B cell (primary cell): ENCODE results near the gene SCN8A. TPM values are rescaled to one million over a fixed set of nuclear protein-coding genes. Genes with fewer than 3 reads are reported as not detected.

Experiments
- ATAC-seq: fragments of 200-7000 bp; cut with Tn5 transposase; one replicate; pipeline ENCODE4 v1.10.0; 2021; ENCODE audit warnings: low read depth, mild to moderate bottlenecking, moderate number of reproducible peaks, moderate library complexity
- CTCF ChIA-PET: fragments of 350-600 bp; sonication (Branson Sonifier 250); formaldehyde crosslinking; loops from one replicate; lab custom pipeline; 2021; ENCODE audit warnings: antibody characterized with exemption, inconsistent platforms; lab: Charles Lee
- POLR2A ChIA-PET: fragments of 350-600 bp; sonication (Branson Sonifier 250); formaldehyde crosslinking; loops from one replicate; lab custom pipeline; 2021; ENCODE audit warnings: antibody characterized with exemption; lab: Charles Lee
- DNase-seq: peaks from one replicate; pipeline ENCODE4 v3.0.0; 2013
- H2AFZ ChIP-seq: 2 replicates; pipeline ENCODE4 v1.6.1; 2012; ENCODE audit warnings: mild to moderate bottlenecking, low read depth, low read length; ENCODE audit not compliant: insufficient read depth, poor library complexity, severe bottlenecking
- H3K27ac ChIP-seq, 2 donors: 1 replicate in 1 of 2; 2 replicates in 1 of 2; pipeline ENCODE4 v1.5.1; 2012 to 2013; ENCODE audit warnings: low read length in 2 of 2, mild to moderate bottlenecking in 2 of 2, moderate library complexity in 1 of 2
- H3K27me3 ChIP-seq, 4 experiments: fragments of 200-600 bp in 1 of 4; sonication (generic) in 1 of 4; replicated peaks in 1 of 4; 1 replicate in 2 of 4; 2 replicates in 2 of 4; pipeline versions ENCODE4 v1.6.1 to v1.7.0; 2013 to 2016; ENCODE audit warnings: low read length in 3 of 4, mild to moderate bottlenecking in 2 of 4, mixed read lengths in 1 of 4, moderate library complexity in 1 of 4; ENCODE audit not compliant: insufficient read depth in 4 of 4, control insufficient read depth in 3 of 4; ENCODE audit errors: control extremely low read depth in 1 of 4
- H3K36me3 ChIP-seq, 2 experiments: replicated peaks in 1 of 2; 1 replicate in 1 of 2; 2 replicates in 1 of 2; pipeline versions ENCODE4 v1.6.1 to v1.7.1; 2013; ENCODE audit warnings: low read length in 1 of 2; ENCODE audit not compliant: insufficient read depth in 2 of 2, control insufficient read depth in 1 of 2; ENCODE audit errors: control extremely low read depth in 1 of 2, extremely low read depth in 1 of 2
- H3K4me1 ChIP-seq, 2 donors: fragments of 200-600 bp in 1 of 2; sonication (generic) in 1 of 2; 1 replicate in 1 of 2; 2 replicates in 1 of 2; pipeline versions ENCODE4 v1.5.1 to v1.6.1; 2013 to 2017; ENCODE audit warnings: low read length in 2 of 2; ENCODE audit not compliant: control insufficient read depth in 2 of 2, insufficient read depth in 2 of 2
- H3K4me2 ChIP-seq: replicated peaks from 2 replicates; pipeline ENCODE3; 2012; ENCODE audit warnings: mild to moderate bottlenecking, low read depth, low read length; ENCODE audit not compliant: poor library complexity, severe bottlenecking
- H3K4me3 ChIP-seq, 5 experiments: fragments of 200-600 bp in 1 of 5; sonication (generic) in 1 of 5; 1 replicate in 3 of 5; 2 replicates in 2 of 5; pipeline versions ENCODE4 v1.5.1 to v1.7.0; 2011 to 2016; ENCODE audit warnings: low read length in 4 of 5, mild to moderate bottlenecking in 4 of 5, low read depth in 2 of 5, control low read depth in 1 of 5, moderate library complexity in 1 of 5; ENCODE audit not compliant: insufficient read depth in 1 of 5; ENCODE audit errors: control extremely low read depth in 1 of 5, extremely low read depth in 1 of 5
- H3K79me2 ChIP-seq: fragments of 200-600 bp; sonication (generic); one replicate; pipeline ENCODE4 v1.6.0; 2016; ENCODE audit warnings: low read length; ENCODE audit not compliant: control insufficient read depth, insufficient read depth
- H3K9ac ChIP-seq: fragments of 200-600 bp; sonication (generic); 2 replicates; pipeline ENCODE4 v1.6.1; 2017; ENCODE audit warnings: mild to moderate bottlenecking, low read length, moderate library complexity
- H3K9me3 ChIP-seq, 3 donors: one replicate each; pipeline versions ENCODE4 v1.6.1 to v1.7.1; 2013; ENCODE audit warnings: low read length in 2 of 3; ENCODE audit not compliant: control insufficient read depth in 2 of 3, insufficient read depth in 1 of 3; ENCODE audit errors: control extremely low read depth in 1 of 3
- H4K20me1 ChIP-seq: 2 replicates; pipeline ENCODE4 v1.6.0; 2012; ENCODE audit warnings: mild to moderate bottlenecking, low read length; ENCODE audit not compliant: insufficient read depth, control insufficient read depth, poor library complexity, severe bottlenecking
- H3K27ac Mint-ChIP-seq: one replicate; pipeline ENCODE4 v1.8.0; 2021; ENCODE audit warnings: mixed read lengths
- H3K27me3 Mint-ChIP-seq: one replicate; pipeline ENCODE4 v1.8.0; 2021; ENCODE audit warnings: mixed read lengths
- H3K4me1 Mint-ChIP-seq: one replicate; pipeline ENCODE4 v1.8.0; 2021; ENCODE audit warnings: mixed read lengths
- H3K4me3 Mint-ChIP-seq: one replicate; pipeline ENCODE4 v1.8.0; 2021; ENCODE audit warnings: mixed read lengths
- H3K9me3 Mint-ChIP-seq: one replicate; pipeline ENCODE4 v1.8.0; 2022; ENCODE audit warnings: mixed read lengths; ENCODE audit not compliant: insufficient read depth
- EZH2 ChIP-seq: IDR thresholded peaks from 2 replicates; pipeline ENCODE4 v1.6.1; 2012; ENCODE audit warnings: borderline replicate concordance, low read depth, mild to moderate bottlenecking, moderate library complexity, low read length; ENCODE audit not compliant: insufficient read depth, poor library complexity, severe bottlenecking
- WGBS: methylation state at CpG from one replicate; pipeline ENCODE4 v1.1.5; 2013; ENCODE audit warnings: missing lambda C conversion rate; ENCODE audit not compliant: insufficient coverage; 5-methylcytosine and 5-hydroxymethylcytosine counted together
- intact Hi-C: fragments of 100-400 bp; cut with micrococcal nuclease; formaldehyde crosslinking; loops from one replicate; pipeline ENCODE4 v1.10.0; 2022
- polyA plus RNA-seq: library from polyadenylated mRNA; depleted of rRNA; stranded (reverse); fragments of >200 nt; gene quantifications from 2 replicates; pipeline ENCODE4 v1.2.3, GENCODE V29; 2012
- total RNA-seq, 2 donors: library from RNA; stranded (reverse); fragments of 120-200 nt in 1 of 2; gene quantifications; 1 replicate in 1 of 2; 2 replicates in 1 of 2; pipeline versions ENCODE4 v1.2.3 to v1.2.4, GENCODE V29; 2013 to 2022
- TF ChIP-seq, protein P1 (sequence below): fragments of 200-600 bp; IDR thresholded peaks from one replicate; pipeline ENCODE4 v1.8.0; 2022; ENCODE audit warnings: antibody characterized with exemption, mild to moderate bottlenecking

The SCN8A gene
- total and polyA plus RNA-seq, 2 donors (not counting 1 experiment from before 2014, with no cell fraction given): 0.78 to 1.0 TPM

DNA sequence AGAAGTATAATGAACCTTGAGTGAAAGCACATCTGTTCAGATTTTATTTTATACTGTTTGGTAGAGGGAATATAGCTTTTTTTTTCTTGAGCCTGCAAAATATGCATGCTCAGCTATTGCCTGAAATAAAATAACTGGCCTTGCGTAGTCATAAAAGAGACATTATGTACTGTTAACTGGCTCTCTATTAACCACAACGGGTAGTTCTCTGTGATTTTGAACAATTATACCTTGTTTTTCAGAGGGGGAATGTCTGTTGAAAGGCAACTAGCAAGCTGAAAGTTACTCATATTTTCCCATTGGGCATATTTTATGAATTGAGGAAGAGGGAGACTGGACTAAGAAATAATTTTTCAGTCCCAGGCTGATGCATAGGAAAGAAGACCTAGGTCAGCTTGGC, 194.9 kb downstream of the SCN8A start:
- H3K9ac ChIP-seq: no peak overlapping the region
- POLR2A ChIA-PET: no interaction called here
- H3K9me3 ChIP-seq: no peaks in the 10 kb centered on the region
- no peaks in the 10 kb centered on the region for H3K36me3 ChIP-seq
- H4K20me1 ChIP-seq: no peaks in the 10 kb centered on the region
- DNase-seq (no peak), ATAC-seq (no peak)
- TF ChIP-seq, protein P1, sequence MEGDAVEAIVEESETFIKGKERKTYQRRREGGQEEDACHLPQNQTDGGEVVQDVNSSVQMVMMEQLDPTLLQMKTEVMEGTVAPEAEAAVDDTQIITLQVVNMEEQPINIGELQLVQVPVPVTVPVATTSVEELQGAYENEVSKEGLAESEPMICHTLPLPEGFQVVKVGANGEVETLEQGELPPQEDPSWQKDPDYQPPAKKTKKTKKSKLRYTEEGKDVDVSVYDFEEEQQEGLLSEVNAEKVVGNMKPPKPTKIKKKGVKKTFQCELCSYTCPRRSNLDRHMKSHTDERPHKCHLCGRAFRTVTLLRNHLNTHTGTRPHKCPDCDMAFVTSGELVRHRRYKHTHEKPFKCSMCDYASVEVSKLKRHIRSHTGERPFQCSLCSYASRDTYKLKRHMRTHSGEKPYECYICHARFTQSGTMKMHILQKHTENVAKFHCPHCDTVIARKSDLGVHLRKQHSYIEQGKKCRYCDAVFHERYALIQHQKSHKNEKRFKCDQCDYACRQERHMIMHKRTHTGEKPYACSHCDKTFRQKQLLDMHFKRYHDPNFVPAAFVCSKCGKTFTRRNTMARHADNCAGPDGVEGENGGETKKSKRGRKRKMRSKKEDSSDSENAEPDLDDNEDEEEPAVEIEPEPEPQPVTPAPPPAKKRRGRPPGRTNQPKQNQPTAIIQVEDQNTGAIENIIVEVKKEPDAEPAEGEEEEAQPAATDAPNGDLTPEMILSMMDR: no peak
- TF ChIP-seq EZH2: no peak
- no CpG with 5 or more reads among the region's 2 CpGs for WGBS
- H3K27me3 ChIP-seq: no peaks in the 10 kb centered on the region
- Mint-ChIP-seq H3K27ac (no peak overlapping the region), H3K9me3 (no peaks in the 10 kb centered on the region), H3K4me3 (no peak overlapping the region), H3K4me1 (no peaks in the 10 kb centered on the region), H3K27me3 (peaks cover 4% of the 10 kb centered on the region)
- no peak overlapping the region for H3K4me3 ChIP-seq
- CTCF ChIA-PET: no interaction called here
- H3K4me1 ChIP-seq: no peaks in the 10 kb centered on the region
- no peaks in the 10 kb centered on the region for H3K79me2 ChIP-seq
- no peak overlapping the region for H3K4me2 ChIP-seq
- no peak overlapping the region for H2AFZ ChIP-seq
- no peak overlapping the region for H3K27ac ChIP-seq
- intact Hi-C loops: no loop called here

DNA sequence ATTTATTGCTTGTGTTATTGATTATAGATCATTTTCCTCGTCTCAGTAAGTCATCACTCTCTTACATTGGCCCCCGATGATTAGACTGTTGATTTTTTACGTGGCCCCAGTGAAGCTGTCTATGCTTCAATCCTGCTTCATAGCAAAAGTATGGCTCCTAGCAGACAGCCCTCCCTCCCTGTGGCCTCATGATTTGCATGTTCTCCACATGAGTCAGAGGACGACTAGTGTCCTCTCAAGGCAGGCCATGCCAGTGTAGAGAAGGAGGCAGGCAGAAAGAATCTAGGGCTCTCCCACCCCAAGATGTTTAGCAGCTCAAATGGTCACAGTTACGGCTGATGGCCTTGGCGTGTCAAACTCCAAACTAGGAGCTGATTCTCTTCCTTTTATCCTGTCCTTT, 197.8 kb downstream of the SCN8A start:
- no peaks in the 10 kb centered on the region for H3K27me3 ChIP-seq
- 73% methylated on average over 3 of the region's 6 CpGs for WGBS
- Mint-ChIP-seq H3K9me3 (no peaks in the 10 kb centered on the region), H3K4me3 (no peak overlapping the region), H3K4me1 (no peaks in the 10 kb centered on the region), H3K27me3 (no peaks in the 10 kb centered on the region), H3K27ac (no peak overlapping the region)
- CTCF ChIA-PET: interaction anchor here (0.6 kb wide), 1 partner anchor 67 kb away, joined by 3 read pairs; no protein-coding TSS in a partner anchor
- TF ChIP-seq EZH2: no peak
- TF ChIP-seq, protein P1: no peak
- no peak overlapping the region for H3K9ac ChIP-seq
- ATAC-seq (no peak), DNase-seq (no peak)
- H4K20me1 ChIP-seq: no peaks in the 10 kb centered on the region
- intact Hi-C loops: no loop called here
- POLR2A ChIA-PET: no interaction called here
- no peaks in the 10 kb centered on the region for H3K9me3 ChIP-seq
- no peak overlapping the region for H2AFZ ChIP-seq
- H3K4me1 ChIP-seq: no peaks in the 10 kb centered on the region
- no peaks in the 10 kb centered on the region for H3K36me3 ChIP-seq
- H3K4me3 ChIP-seq: no peak overlapping the region
- H3K79me2 ChIP-seq: no peaks in the 10 kb centered on the region
- H3K27ac ChIP-seq: no peak overlapping the region
- no peak overlapping the region for H3K4me2 ChIP-seq
